Stomach (tissue), 4 donors: Measurements from ENCODE around the gene TRABD2B.

Source experiments
- POLR2A ChIP-seq, 4 donors: fragments of 450-650 bp; IDR thresholded peaks; one replicate each; pipeline ENCODE4 v1.6.1; 2016; ENCODE audit warnings: antibody characterized with exemption in 4 of 4, control low read depth in 2 of 4, mild to moderate bottlenecking in 1 of 4, moderate library complexity in 1 of 4
- TF ChIP-seq, protein P1 (sequence below), 7 experiments: fragments of 450-650 bp in 4 of 7; fragments of 200-600 bp in 3 of 7; sonication (generic) in 3 of 7; IDR thresholded peaks; one replicate each; pipeline ENCODE4 v1.5.1; 2016 to 2019; ENCODE audit warnings: antibody characterized with exemption in 7 of 7, control low read depth in 2 of 7, mild to moderate bottlenecking in 1 of 7

DNA sequence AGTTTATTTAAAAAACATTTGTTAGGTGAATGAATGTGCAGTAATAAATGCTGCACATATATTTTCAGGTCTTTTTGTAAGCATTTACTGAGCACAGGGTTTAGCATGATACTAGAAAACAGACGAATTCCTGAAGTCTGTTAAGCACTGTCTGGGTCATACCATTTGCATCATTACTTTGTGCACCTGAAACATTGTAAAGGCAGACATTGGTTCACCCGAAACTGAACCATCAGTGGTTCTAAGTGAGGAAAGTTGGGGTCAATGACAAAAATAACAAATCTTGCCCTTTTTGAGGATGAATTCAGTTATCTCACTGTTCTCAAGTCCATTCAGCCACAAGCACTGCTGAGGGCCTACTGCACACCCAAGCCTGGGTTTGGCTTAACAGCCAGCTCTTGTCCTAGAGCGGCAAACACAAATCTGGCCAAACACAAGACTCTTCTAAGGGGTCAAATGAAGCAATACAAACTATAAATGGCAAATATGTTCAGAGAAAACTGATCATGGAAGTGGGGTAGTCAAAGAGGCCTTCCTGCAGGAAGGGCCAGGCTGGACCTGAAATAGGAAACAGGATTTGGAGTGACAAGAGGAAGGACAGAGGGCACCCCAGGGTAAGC, 21.8 kb downstream of the TRABD2B start:
- TF ChIP-seq, protein P1, sequence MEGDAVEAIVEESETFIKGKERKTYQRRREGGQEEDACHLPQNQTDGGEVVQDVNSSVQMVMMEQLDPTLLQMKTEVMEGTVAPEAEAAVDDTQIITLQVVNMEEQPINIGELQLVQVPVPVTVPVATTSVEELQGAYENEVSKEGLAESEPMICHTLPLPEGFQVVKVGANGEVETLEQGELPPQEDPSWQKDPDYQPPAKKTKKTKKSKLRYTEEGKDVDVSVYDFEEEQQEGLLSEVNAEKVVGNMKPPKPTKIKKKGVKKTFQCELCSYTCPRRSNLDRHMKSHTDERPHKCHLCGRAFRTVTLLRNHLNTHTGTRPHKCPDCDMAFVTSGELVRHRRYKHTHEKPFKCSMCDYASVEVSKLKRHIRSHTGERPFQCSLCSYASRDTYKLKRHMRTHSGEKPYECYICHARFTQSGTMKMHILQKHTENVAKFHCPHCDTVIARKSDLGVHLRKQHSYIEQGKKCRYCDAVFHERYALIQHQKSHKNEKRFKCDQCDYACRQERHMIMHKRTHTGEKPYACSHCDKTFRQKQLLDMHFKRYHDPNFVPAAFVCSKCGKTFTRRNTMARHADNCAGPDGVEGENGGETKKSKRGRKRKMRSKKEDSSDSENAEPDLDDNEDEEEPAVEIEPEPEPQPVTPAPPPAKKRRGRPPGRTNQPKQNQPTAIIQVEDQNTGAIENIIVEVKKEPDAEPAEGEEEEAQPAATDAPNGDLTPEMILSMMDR (IDR thresholded peaks at IDR 0.05): no peak
- no peak for TF ChIP-seq POLR2A (IDR thresholded peaks at IDR 0.05)
